Raji (cell line): Measurements from ENCODE around the gene ALDH1L1.

Source experiments
- POLR2A ChIP-seq: IDR thresholded peaks from 2 replicates; pipeline ENCODE4 v1.6.1; 2011; ENCODE audit warnings: low read depth, low read length, control low read depth; ENCODE audit not compliant: insufficient read depth

The ALDH1L1 gene

DNA sequence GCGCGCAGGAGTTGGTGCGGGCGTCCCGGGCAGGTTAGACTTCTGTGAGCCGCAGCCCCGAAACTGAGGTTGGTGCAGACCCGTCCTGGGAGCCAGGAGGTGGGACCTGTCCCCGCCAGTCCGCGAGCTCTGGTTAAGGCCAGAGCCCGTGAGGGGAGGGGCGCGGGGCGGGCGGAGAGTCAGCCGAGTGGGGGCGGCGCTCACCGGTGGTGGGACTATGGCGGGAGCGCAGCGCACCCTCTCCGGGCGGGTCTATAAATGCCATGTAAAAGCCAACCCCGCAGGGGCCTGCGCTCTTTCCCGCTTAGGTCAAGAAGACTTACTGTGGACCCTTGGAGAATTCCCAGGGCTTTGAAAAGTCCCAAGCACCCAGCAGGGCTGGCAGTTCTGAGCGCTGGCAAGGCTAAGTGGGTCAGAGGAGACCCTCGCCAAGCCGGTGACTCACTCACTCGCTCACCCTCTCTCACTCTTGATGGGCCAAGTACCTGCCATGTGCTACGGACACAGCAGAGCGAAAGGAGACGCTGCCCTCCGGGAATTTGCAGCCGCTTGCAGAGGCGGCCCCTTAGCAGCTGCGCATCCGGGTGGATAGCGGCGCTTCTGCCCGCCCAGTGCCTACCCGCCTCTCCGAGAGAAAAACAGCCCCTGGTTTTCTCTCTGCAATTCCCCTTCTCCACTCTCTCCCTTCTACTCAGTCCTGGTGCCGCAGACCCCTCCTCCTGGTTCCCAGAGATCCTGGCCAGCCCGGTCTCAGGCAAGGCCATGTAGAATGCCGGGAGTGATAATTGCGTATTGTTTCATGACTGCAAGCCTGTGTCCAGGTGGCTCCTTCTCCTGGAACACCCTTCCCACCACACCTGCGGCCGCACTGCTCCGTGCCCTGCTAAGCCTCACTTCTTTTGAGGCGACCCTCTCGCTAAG, at the start of gene ALDH1L1:
Gene ALDH1L1 (minus strand): TSS at position 110 of the 921 bp plus-strand sequence. CDS start 19,607 bp downstream, outside the sequence.
- no peak for TF ChIP-seq POLR2A

- no peak for TF ChIP-seq POLR2A
These were observed 46.0 kb upstream of the ALDH1L1 start for GRCh38 chr3:126226374-126226773.

GRCh38 chr3:126216416-126216815, 36.0 kb upstream of the ALDH1L1 start:
- TF ChIP-seq POLR2A, result no peak

DNA sequence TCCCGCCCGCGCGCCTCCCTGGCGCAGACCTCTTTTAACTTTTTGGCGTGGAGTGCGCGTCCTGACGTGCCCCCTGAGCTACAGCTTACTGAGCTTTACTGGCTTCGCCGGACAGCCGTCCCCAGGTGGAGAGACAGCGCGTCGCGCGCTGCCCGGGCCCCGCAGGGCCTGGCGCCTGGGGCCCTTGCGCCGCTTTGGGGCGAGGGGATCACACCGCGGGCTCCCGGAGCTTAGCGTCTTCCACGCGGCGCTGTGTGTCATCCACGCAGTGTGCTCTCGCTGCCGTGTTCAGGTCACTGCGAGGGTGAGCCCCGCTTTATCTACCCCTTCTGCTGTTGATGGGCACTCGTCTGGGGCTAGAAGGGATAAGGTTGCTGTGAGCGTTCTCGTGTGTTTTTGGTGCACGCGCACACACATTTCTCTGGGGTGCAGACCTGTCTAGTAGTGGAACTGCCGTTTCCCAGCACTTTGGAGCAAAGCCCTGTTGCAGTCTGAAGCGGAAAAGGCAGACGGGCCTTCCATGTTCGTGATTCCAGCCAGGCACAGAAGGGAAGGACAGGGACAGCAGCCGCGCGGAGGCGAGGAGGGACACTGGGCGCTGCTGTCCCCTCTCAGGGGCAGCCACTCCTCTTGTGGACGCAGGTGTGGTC, 33.1 kb upstream of the ALDH1L1 start:
- TF ChIP-seq POLR2A, result no peak

GRCh38 chr3:126212620-126213378, 32.4 kb upstream of the ALDH1L1 start:
- TF ChIP-seq POLR2A, result no peak

DNA sequence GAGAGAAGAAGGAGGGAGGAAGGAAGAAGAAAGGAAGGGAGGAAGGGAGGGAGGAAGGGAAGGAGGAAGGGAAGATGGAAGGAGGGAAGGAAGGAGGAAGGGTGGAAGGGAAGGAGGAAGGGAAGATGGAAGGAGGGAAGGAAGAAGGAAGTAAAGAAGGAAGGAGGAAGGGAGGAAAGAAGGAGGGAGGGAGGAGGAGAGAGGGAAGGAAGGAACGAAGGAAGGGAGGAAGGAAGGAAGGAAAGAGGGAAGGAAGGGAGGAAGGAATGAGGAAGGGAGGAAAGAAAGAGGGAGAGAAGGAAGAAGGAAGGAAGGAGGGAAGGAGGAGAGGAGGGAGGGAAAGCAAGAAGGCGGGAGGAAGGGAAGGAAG, 31.8 kb upstream of the ALDH1L1 start:
- TF ChIP-seq POLR2A, result no peak

DNA sequence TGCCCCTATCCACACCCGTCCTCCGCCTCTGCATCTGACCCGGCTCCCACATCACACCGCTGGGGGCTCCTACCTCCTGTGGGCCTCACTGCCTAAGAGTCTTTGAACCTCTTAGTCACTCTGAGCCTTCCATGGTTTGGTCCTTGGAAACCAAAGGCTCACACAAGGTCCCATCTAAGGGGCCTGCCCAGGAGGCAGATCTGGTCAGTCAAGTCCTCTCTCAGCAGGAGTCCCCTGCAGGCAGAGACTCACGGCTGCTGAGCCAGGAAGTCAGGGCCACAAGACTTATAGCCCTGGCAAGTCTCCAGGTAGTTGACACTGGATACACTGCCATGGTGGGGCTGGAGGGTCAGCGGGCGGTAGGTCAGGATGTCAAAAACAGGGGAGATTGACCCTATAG, 31.2 kb upstream of the ALDH1L1 start:
- no peak for TF ChIP-seq POLR2A

DNA sequence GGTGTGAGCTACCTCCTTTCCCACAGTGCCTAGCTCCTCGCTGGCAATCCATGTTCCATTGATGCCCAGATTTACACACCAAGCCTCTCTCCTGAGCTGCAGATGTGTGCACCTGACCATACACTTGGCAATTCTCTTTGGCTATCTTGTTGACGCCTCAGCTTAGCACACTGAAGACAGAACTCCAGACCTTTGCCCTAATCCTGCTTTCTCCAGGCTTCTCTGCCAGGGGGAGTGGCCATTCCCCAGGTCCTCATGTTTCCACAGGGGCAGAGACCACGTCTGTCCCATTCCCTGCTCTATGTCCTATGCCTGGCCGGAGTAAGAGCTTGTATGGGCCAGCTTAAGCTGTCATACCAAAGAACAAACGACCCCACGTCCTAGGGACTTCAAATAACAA, 30.2 kb upstream of the ALDH1L1 start:
- TF ChIP-seq POLR2A, result no peak

GRCh38 chr3:126209741-126210140, 29.4 kb upstream of the ALDH1L1 start:
- TF ChIP-seq POLR2A, result no peak

- no peak for TF ChIP-seq POLR2A
These were observed 28.3 kb upstream of the ALDH1L1 start for GRCh38 chr3:126208606-126209256.

DNA sequence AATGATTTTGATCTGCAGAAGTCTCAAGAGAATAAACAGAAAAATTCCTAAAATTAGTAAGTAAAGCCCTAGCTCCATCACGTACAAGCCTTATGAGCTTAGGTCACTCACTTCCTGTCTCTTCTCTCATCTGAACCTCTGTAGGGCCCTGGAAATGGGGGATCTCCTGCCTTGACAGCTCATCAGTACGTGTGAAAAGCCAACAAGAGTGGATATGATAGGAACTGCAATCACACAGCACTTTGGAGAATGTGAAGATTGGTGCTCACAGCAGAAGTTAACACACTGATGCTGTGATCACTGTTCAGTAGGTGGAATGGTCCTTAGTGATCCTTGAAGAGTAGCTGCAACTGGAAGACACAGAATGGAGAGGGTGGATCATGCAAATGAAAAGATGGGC, 27.8 kb upstream of the ALDH1L1 start:
- TF ChIP-seq POLR2A, result no peak

DNA sequence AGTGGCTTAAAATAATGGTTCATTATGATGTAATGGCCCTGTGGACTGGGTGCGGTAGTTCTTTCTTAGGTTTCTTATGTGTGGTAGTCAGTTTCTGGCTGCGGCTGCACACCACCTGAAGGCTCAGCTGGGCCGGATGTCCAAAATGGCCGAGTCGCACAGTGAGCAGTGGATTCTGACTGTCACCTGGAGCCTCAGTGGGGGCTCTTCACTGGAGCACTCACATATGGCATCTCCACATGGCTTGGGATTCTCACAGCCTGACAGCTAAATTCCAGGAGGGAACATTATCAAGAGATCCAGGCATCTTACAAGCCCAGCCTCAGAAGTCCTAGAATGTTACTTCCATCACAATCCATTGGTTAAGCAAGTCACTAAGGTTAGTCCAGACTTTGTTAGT, 26.8 kb upstream of the ALDH1L1 start:
- TF ChIP-seq POLR2A, result no peak

- TF ChIP-seq POLR2A, result no peak
These were observed 25.6 kb upstream of the ALDH1L1 start for GRCh38 chr3:126205717-126206655.

GRCh38 chr3:126202680-126203079, 22.3 kb upstream of the ALDH1L1 start:
- TF ChIP-seq POLR2A, result no peak

GRCh38 chr3:126202276-126202675, 21.9 kb upstream of the ALDH1L1 start:
- TF ChIP-seq POLR2A, result no peak

- TF ChIP-seq POLR2A, result no peak
These were observed 20.8 kb upstream of the ALDH1L1 start for GRCh38 chr3:126201168-126201567.
